GM21515 (cell line): Measurements from ENCODE around the gene PCSK6.
"Not testable (repeated sequence)": the region's sequence is repeated elsewhere in the genome, so short reads cannot be mapped to it uniquely, and the experiment has no call there.

Source experiments
- ATAC-seq: cut with Tn5 transposase; IDR thresholded peaks from one replicate; pipeline ENCODE4 v1.9.1; 2021; ENCODE audit not compliant: unreplicated experiment

Gene PCSK6

DNA sequence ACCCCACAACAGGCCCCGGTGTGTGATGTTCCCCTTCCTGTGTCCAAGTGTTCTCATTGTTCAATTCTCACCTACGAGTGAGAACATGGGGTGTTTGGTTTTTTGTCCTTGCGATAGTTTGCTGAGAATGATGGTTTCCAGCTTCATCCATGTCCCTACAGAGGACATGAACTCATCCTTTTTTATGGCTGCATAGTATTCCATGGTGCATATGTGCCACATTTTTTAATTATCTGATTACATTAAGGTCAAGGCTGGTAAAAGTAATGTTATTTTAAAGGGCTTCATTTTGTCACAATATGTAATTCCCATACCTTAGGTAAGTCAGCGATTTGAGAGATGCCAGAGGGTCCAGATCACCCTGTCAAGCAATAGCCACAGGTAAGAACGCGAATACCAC, 202.2 kb downstream of the PCSK6 start:
- ATAC-seq, result not testable (repeated sequence)

DNA sequence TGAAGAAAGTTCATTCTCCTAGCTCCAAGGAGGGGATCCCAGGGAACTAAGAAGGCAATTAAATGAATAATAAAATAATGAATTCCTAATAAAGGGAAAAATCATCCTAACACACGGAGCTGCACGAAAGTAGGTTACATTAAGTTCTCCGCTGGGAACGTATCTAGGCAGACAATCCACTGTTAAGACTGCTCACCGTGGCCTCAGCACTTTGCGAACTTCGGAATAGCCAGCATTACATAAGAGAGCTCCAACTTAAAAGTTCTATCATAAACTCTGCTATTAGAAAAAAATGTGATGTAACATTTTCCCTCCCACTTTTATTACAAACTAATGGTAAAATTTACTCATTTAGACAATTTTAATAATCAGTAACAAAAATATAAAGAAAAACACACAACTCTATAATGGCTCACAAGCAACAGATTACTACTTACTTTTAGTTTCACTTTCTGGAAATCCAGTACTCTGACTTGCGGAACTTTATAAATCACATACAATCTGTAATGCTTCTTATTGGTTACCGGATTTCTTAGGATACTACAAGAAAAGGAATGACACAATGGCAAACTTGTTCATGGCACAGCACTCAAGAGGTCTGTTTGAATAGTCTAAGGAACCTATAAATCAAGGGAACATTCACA, 202.9 kb downstream of the PCSK6 start:
- ATAC-seq, result no peak

DNA sequence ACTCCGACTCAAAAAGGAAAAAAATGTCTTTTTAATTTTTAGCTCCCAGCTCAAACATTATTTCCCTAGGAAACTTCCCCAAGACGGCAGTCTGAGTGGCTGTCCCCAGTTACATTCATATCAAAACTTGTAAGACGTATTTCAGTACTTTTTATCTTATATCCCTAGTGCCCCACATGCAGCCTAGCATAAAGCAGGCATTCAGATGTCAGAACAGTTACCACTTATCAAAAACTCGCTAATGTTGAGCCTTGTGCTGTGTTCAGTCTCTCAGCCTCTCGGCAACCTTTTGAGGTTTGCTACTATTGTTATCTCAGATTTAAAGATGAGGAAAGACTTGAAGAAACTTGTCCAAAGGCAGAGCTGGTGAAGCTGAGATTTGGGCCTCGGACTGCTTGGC, 205.6 kb downstream of the PCSK6 start:
- ATAC-seq, result no peak

DNA sequence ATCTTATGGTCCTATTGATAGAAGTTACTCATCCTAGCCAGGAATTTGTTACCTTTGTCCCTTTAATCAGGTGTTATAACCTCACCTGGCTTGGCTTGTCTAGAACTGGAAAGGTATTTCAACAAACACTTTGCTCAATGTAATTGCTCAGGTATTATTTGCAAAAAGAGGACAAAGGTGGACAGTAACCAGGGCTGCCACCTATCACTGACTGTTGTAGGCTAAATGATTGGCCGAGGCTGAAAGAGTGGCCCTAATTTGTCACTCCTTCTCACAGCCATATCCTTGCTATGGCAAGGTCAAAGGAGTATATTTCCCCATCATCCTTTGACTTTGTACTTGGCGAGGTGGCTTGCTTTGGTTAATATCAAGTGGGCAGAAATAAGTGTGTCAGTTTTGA, 209.5 kb downstream of the PCSK6 start:
- no peak for ATAC-seq

DNA sequence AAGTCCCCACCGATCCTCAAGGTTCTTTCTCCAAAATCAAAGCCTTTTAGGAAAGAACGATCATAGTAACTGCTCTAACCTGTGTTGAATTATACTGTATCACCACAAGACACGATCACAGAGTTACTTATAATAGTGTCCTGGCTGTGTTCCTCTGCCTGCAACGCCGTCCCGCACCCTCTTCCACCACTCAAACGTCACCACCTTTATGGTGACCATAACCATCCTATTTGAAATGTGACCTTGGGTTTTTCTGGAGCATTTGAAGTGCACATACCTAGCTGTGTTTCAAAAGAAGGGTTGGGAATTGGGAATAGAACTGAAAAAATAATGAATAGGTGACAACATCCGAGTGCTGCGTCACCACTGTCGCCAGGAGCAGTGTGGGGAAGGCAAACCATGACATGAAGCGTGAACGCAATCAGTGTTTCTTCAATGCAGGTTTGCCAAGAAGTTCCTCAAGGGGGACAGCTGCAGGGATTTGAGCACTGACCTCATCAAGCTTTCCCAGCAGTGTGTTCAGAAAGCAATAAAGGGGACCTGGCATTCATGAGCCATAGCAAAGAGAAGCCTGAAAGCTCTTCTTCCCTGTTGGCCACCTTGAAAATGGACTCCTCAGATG, 211.5 kb downstream of the PCSK6 start:
- no peak for ATAC-seq

DNA sequence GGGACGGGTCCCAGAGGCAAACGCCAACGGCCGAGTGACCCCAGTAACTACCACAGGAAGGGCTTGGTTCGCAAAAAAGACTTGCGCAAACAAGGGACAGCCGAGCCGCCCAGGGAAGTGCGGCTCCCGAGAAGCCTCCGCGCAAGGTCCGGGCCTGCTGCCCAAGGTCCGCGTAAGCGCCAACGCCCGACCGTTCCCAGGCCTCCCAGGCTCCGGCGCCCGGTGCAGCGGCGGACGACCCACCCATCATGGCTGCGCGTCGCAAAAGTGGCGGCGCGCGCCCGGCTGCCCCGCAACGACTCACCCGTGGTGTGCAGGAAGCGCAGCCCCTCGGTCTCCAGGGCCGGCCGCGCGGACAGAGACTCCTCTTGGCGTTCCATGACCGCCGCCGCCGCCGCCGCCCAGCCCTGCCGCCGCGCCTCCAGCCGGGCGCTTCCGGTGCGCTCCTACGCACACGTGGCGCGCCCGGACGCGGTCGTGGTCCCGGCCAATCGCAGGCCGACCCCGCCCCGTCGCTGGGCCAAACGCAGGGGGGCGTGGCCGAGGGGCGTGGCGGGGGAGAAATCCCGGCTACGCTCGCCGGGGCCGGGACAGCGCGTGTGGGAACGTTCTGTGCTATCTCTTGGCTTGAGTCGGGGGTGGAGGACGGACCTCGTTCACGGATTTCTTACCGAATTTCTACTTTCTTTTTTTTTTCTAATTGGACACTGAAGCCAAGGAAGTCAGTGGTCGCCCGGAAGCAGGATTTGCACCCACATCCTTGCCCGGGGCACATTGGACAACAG, 212.3 kb downstream of the PCSK6 start, which contains the start of gene SELENOS:
TSS of gene SELENOS (minus strand) at position 448 of the 785 bp plus-strand sequence. CDS start at position 380, 68 bp downstream.
- ATAC-seq, result peak; percentile 89

DNA sequence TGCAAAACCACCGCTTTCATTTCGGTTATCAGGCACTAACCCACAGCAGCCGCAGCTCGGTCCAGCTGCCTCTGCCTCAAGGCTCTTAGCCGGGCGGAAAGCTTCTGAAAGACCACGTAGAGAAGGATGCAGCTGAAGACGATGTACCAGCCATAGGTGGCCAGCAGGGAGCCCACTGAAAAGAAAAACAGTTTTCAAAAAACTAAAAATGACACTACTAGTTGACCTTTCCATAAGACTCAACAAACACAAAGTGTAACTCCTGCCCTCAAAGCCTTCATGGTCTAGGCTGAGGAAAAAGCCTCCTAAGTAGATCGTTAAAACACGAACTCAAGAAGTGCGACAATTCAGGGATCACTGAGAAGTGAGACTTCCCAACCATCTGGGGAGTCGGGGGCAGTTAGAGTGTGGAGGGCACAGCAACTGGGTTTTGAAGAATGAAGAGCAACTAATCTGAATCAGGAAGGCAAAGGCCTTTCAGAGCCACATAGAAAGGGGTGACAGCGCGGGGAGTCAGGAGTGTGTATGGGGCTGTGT, 212.9 kb downstream of the PCSK6 start:
- peak; percentile 44 for ATAC-seq

DNA sequence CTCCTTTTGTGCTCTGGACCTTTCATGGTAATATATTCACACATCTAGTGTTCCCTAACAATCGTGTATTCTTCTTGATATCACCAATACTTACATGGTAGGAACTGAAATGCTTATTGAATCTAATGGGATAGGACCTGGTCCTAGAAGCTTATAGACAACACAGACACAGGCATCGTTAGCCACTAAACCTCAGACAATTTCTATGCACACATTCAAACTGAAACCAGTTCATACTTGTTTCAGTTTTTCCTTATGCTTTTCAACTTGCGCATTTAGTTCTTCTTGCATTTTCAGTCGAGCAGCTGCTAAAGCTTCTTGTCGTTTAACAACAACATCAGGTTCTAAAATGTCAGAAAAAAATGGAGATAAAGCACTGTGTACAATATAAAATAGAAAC, 214.5 kb downstream of the PCSK6 start:
- ATAC-seq, result peak; percentile 36

DNA sequence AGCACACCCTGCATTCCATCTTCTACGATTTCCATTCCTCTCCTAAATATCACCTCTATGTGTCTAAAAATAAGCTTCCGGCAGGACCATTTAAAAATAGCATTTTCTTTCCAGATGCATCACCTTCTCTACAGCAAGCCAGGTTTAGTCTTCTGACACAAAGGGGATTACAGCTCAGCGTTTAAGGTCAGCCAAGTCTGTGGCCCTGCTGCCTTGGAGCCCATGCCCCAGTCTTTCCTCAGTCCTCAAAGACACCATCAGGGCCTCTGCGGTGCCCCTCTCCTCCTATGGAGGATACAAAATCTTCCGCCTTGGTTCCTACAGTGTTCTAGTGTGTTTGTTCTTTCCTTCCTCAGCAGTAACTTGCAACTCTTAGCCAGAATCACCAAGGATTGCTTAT, 216.0 kb downstream of the PCSK6 start:
- ATAC-seq, result no peak

DNA sequence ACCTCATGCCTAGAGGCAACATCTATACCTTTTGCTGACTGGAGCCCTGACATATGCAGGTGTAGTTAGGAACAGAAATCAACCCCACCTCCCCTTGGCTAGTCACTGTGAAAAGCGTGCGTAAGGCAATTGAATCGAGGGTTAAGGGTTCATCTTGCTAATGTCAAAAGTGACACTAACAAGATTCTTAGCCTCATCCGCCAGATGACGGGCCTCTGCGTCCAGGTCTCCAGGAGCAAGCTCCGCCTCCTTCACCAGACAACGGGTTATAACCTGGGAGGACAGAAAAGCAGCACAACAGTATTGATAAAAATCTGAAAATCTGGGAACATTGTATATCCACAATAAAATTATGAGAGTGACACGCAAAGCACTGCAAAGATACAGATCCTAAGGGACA, 216.9 kb downstream of the PCSK6 start:
- no peak for ATAC-seq

DNA sequence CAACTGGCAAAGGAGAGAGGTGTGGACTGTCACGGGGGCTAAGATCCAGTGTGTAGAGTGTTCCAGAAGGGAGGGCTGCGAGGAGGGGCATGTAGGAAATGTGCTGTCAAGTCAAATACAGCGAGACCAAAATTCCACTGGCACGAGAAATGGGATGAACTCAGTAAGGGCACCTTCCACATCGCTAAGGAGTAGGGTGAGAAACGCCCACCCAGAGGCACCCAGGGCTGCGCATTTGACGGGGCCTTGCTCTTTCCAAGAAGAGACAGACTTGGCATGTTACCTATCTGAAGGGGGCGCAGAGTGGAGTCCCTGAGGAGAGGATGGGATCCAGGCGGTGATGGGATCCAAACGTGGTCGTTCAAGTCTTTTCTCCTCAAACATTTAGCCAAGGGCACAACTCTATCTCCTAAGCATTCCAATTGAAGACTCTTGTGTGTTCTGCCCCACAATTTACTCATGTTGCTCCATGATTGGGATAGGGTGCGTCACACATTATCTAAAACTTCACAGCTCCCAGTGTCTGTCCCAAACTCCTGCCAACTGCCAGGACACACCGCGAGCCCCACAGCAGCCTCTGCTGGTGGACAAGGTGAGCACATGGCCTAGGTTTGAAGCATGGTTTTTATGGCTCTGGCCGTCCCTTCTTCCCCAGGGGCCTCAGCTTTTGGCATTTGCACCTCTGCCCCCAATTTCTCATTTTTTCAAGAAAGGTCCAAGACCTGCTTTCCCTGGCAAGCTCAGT, 219.9 kb downstream of the PCSK6 start:
- no peak for ATAC-seq

DNA sequence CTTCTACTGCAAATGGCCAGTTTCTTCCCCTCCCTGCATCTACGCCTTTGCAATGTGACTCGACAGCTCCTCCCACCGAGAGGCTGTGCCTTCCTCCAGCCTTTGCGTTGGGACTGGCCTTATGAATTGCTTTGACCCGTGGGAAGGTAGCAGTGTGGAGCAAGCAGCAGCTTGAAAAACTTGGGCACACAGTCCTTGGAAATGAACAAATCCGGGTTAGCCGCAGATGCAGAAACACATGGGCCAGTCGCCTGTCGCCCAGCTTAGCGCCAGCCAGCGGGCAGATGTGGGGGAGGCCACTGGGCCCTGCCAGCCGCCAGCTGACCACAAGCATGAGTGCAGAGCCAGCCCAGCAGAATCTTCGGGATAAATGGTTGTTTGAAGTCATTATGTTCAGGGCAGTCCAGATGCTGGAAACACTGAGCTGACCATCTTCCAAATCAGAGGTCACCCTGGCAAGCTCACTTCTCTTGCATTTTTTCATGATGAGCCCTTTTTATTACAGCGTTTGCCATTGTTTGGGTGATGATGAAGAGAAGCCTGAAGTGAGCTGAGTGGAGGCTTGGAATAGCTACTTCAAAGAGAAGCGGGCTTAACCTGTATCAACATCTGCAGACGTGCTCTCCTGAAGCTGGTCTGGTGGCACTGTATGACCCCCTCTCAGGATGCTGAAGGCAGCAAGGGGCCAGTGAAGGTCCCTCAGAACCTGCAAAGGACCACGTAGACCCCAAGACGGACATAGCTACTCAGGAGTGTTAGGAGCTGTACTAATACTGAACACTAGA, 222.0 kb downstream of the PCSK6 start:
- ATAC-seq, result no peak

DNA sequence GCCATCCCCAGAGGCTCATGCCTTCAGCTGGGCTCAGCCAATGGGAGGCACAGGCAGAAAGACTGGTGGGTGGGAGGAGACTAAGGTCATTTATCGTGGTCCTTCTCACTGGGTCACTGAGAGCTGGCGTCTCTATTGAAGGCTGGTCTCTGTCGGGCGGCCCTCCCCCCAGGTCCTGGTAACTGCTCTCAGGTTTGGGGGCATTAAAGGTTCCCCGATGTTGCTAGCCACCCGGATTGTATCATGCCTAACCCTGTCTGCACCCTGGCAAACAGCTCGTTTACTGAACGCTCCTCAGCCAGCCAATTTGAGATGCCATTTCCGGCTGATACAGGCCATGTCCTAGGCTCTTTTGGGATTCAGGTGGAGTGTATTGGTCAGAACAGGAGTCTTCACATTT, 222.7 kb downstream of the PCSK6 start:
- no peak for ATAC-seq

DNA sequence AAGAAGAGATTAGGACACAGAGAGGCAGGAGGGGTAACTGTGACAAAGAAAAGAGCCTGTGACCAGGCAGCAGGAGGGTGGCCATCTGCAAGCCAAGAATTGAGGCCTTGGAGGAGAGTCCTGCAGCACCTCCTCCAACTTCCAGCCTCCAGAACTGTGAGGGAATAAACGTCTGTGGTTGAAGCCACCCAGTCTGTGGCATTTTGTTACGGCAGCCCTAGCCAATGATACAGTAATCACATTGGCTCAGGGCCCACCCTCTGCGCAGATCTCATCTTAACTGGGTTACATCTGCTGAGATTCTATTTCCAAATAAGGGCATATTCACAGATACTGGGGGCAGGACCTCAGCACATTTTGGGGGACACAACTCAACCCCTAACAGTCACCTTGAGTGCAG, 223.5 kb downstream of the PCSK6 start:
- ATAC-seq, result no peak

DNA sequence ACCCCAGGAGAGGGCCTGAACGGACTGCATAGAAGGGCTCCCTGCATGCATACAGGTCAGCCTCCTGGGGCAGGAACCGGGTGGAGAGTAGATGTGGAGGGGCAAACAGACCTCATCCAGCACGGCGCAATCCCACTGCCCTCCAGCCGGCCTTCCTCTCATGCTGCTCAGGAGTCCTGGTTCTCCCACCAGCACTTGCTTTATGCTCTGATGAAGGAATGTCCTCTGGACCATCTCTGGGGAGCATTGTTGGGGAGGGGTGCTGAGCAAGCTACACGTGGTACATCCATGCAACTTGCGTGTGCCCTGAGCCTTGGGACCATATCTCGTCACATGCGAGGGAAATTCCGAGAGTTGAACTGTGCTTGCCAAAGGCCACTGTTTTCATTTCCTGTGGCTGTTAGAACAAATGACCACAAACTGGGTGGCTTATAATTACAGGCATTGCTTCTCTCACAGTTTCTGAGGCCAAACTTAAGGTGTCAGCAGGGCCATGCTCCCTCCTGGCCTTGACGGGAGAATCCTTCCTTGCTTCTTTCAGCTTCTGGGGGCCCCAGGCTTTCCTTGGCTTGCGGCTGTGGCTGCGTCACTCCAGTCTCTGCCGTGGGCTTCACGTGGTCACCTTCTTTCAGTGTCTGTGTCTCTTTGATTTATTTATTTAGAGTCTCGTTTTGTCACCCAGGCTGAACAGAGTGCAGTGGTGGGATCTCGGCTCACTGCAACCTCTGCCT, 224.4 kb downstream of the PCSK6 start:
- no peak for ATAC-seq

DNA sequence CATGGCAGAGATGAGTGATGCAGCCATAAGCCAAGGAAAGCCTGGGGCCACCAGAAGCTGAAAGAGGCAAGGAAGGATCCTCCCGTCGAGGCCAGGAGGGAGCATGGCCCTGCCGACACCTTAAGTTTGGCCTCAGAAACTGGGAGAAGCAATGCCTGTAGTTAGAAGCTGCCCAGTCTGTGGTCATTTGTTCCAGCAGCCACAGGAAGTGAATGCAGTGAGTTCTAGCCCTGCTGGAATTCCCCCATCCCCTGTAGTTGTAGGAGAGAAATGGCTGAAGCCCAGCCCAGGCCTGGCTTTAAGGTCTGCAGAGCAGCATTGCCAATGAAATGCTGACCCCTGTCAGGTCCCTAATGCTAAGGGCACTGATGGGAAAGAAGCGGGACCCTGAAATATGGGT, 225.5 kb downstream of the PCSK6 start:
- no peak for ATAC-seq

DNA sequence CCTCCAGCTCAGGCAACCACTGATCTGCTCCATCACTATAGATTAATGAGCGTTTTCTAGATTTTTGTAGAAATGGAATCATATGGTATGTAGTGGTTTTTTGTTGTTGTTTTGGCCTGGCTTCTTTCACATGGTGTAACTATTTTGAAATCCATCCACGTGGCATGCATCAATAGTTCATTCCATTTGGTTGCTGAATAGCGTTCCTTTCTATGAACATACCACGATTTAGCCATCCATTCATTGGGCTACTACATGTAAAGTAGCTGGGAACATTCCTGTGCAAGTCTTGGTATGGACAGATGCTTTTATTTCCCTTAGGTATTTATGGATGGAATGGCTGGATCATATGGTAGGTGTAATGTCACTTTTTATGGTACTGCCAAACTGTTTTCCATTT, 227.0 kb downstream of the PCSK6 start:
- ATAC-seq, result no peak

DNA sequence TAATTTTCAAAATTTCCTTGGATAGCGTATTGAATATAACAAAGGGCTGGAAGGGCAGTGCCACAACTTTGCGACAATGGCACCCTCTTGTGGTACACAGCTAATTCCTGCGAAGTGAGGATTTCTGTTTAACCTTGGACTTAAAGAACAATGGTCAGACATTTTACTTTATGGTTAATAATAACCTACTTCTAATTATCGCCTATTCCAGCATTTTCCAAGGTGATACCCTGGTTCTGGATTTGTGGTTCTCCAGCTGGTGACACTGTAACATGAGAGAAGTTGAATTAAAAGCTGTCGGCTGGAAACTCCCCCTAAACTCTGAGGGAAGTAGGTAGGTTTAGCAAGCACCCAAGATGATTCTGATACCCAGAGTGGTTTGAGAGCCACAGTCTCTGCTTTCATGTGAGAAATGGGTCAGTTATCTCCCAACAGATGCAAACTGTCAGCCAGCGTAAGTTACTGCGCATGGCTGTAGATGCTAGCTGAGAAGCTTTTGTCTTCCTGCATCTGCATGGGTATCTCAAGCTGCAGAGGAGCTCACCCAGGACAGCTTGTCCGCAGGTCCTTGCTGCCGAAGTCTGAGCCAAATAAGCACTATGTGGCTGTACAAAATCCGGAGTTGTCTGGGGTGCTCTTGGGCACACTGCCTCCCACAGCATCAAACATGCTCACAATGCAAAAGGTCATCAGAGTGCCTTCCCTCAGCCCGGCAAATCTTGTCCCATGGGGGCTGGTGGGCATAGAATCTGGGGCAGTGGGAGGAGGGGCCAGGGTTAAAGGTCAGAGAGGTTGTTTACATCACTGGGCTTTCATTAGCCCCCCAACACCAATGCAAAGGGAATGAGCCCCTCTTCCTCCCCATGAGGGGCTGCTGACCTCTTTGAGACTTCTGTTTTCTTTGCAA, 231.0 kb downstream of the PCSK6 start:
- ATAC-seq, result no peak

DNA sequence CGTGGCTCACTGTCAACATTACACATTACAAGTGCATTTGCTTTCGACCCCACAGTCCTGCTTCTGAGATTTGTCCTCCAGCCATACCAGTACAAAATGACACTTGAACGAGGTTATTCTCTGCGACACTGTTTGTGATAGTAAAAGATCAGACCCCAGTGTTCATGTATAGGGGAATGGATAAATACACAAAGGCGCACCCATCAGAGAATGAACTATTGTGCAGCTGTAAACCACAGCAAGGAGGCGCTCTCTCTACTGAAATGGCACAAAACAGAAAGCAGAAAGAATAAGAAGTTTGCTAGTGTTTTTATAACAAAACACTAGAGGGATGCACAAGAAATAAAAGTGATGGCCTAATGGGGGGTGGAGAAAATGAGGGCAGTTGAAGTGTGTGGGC, 232.8 kb downstream of the PCSK6 start:
- ATAC-seq, result no peak
